Fibroblast of mammary gland (primary cell): ENCODE data around the gene GLMP.

Experiments
- DNase-seq: peaks from one replicate; pipeline ENCODE4 v3.0.0-alpha.2; 2010; ENCODE audit warnings: low read depth
- H3K4me3 ChIP-seq: 2 replicates; pipeline ENCODE4 v1.5.1; 2011; ENCODE audit warnings: low read depth, mild to moderate bottlenecking, low read length, moderate library complexity; ENCODE audit not compliant: control insufficient read depth
- CTCF ChIP-seq: conservative IDR thresholded peaks from 2 replicates; pipeline ENCODE4 v1.5.1; 2011; ENCODE audit warnings: low read depth, low read length, inconsistent platforms; ENCODE audit not compliant: control insufficient read depth, insufficient read depth

Gene GLMP

GRCh38 chr1:156247460-156248322, 47.8 kb downstream of the GLMP start, which contains the start of gene PAQR6:
TSS of gene PAQR6 (minus strand) at chr1:156248056. CDS start at chr1:156246731, 1,325 bp downstream.
- DNase-seq, result no peak
- no peak within 1 kb of the TSS for H3K4me3 ChIP-seq
- no peak for TF ChIP-seq CTCF

- no peak overlapping the region for H3K4me3 ChIP-seq
- TF ChIP-seq CTCF, result no peak
- no peak for DNase-seq
Observed at GRCh38 chr1:156246781-156247459, 48.6 kb downstream of the GLMP start.

DNA sequence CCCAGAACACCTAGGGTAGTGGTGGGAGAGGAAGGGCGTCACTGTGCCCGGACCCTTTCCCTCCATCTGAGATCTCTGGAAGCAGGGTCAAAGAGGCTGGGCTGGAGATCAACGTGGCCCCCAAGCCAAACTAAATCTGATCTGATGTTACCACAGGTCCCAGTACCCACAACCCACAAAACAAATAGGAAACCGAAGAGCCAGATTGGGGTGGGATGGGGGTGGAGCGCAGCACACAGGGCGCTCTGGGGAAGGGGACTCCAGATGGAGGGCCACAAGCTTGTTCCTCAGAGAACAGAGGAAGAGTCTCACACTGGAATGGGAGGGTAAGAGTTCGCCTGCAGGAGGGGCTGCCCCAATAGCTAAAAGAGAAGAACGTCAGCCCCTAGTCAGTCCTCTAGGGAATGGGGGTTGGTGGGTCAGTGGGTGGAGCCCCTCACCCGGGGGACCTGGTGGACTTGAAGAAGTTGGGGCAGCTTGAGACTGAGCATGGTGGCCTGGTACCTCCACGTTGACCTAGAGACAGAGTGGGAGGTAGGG, 49.2 kb downstream of the GLMP start:
- TF ChIP-seq CTCF, result no peak
- no peak overlapping the region for H3K4me3 ChIP-seq
- no peak for DNase-seq

DNA sequence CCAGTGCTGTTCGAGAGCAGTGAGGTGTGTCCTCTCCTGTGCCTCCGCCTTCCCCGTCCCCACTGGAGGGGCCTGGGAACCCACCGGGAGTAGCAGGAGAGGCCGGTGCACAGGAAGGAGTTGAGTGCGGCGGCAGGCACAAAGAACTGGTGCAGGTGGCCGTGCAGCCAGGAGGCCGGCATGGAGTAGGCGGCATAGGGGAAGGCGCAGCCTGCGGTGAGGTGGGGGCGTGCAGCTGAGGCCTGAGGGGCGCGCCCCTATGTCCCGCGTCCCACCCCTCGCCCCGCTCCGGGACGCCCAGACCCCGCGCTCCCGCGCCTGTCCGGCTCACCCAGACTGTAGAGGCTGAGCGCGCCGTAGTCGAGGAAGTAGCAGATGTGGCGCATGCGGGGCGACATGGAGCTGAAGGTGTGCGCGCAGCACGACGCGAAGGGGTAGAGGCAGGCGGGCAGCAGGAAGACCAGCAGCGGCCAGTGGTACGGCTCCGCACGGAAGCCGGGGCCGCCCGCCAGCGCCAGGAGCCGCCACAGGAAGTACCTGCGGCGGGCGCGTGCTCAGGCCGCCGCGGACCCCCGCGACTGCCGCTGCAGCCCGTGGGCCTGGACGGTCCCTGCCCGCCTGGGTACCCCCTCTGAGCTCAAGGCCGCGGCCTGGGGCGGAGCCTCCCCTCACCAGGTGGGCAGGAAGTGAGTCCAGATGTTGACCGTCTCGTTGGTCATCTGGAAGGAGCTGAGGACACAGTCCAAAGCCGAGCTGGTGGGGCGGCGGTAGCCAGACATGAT, 49.8 kb downstream of the GLMP start:
- no peak overlapping the region for H3K4me3 ChIP-seq
- DNase-seq, result no peak
- TF ChIP-seq CTCF, result no peak

- DNase-seq, result no peak
- no peak for TF ChIP-seq CTCF
- H3K4me3 ChIP-seq, result no peak overlapping the region
Observed at GRCh38 chr1:156244712-156245111, 50.8 kb downstream of the GLMP start.

DNA sequence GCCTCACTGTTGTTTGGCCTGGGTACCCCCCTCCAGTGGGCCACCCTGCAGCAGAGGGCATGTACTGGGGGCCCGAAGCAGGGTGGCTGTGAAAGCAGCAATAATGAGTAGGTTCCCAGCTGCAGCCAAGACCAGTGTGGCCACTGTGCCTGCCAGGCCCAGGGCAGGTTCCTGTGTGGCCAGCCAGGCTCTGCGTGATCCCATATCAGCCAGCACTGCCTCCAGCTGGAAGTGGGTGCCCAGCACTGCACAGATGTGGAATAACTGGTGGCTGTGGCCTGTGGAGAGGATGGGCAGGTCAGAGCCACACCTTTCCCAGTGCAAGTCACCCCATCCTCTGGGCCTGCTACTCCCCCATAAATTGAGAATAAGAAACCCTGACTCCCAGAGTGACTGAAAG, 51.4 kb downstream of the GLMP start:
- no peak overlapping the region for H3K4me3 ChIP-seq
- TF ChIP-seq CTCF, result no peak
- no peak for DNase-seq
